ENCODE results near the gene RGP1. TPM values are rescaled to one million over a fixed set of nuclear protein-coding genes. Genes with fewer than 3 reads are reported as not detected.

The RGP1 gene
- total RNA-seq, 1 donor from 2014 or later = 36.6 TPM

DNA sequence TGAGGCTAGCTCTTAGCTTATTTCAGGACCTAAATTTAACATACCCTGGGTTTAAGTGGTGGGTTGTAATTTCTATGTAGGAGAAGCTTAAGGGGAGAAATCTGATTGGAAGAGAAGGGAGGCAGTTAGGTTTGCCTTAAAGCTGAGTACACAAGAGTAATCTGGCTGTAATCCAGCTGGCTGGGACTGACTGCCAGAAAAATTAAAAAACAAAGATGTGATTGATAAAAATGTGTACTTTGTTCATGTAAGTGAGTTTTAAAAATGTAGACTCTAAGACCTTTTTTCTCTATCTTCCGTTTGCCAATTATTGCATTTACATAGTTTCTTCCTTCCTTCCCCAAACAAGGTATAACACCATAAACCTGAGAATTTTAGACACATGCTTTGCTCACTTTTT, 22.4 kb downstream of the RGP1 start:
- no peak for DNase-seq (ENCODE audit: low spot score)

- no peak for DNase-seq (ENCODE audit: low spot score)
Observed at GRCh38 chr9:35771943-35772342, 22.9 kb downstream of the RGP1 start.

- DNase-seq (ENCODE audit: low spot score) = no peak
Observed at GRCh38 chr9:35774907-35775635, 26.0 kb downstream of the RGP1 start.

GRCh38 chr9:35776018-35776417, 26.9 kb downstream of the RGP1 start:
- DNase-seq (ENCODE audit: low spot score) = no peak

DNA sequence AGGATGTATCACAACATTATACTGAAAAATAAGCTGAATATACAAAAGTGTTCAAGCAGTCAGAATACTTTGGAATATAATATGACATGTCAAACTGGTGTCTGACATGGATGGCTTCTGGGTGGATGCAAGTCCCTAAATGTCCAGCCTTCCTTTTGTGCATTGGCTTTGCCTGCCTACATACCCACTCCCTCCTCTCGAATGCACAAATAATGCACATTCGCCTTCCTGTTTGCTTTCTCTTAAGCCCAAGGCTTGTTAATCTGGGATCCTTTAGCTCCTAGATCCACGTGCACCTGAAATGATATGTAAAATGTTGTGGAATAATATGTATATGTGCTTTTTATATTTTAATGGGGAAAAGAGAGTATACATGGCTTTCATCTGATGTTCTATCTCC, 29.4 kb downstream of the RGP1 start:
- DNase-seq (ENCODE audit: low spot score) = no peak

DNA sequence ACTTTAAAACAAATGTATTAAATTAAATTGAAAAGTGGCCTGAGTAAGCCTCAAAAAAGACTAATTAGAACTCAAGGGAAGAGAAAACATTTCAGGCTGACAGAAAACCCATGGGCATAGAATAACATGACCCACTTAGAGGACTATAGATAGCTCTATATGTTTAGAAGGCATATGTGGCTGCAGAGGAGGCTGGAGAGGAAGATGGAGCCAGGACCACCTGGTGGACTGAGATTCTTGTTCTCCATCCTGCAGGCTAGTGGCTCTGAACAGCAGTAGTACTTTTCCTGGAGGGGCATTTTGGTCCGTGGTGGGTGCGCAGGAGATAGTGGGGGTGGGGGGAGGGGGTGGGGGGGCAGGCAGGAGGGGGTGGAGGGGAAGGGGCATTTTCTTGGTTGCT, 32.0 kb downstream of the RGP1 start:
- DNase-seq (ENCODE audit: low spot score) = no peak

DNA sequence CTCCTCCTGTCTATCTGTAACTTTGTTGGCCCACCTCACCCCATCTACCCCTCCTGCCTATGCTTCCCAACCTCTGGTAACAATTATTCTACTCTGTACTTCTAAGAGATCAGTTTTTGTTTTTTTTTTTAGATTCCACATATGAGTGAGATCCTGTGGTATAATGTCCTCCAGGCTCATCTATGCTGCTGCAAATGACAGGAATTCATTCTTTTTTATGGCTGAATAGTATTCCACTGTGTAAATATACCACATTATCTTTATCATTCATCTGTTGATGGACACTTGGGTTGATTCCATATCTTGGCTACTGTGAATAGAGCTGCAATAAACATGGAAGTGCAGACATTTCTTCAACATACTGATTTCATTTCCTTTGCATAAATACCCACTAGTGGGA, 34.3 kb downstream of the RGP1 start:
- no peak for DNase-seq (ENCODE audit: low spot score)

GRCh38 chr9:35789541-35789940, 40.5 kb downstream of the RGP1 start:
- DNase-seq (ENCODE audit: low spot score) = no peak

GRCh38 chr9:35790025-35790384, 40.9 kb downstream of the RGP1 start:
- no peak for DNase-seq (ENCODE audit: low spot score)

- DNase-seq (ENCODE audit: low spot score) = peak; percentile 70
Observed at GRCh38 chr9:35790385-35791296, 41.6 kb downstream of the RGP1 start.

DNA sequence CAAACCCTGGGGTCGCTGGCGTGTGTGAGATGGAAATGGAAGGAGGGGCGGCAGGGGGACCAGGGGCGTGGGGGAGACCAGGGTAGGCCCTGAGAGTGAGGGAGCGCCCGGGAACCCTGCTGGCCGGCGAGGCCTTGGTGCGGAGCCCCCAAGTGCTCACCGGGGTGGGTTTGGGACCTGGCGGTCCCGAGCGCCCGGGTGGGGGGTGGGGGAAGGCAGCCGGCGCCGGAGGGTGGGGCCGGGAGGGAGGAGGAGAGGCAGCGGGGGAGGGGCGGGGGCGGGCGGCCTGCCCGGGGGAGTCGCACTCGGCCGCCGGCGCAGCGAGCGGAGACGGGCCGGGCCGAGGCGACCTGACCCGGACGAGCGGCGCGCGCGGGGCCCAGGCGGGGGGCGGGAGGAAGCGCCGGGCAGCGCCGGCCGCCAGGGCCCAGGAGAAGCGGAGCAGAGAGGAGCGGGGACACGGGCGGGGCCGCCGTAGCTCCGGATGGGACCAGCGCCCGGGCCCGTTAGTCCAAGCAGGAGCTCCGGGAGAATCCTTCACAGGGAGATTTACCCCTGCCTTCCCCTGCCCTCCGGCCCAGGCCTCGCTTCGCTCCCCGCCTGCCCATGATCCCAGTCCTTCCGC, 42.3 kb downstream of the RGP1 start, which contains the start of gene NPR2:
Gene NPR2, plus strand, starts transcription at position 295 of the 625 bp plus-strand sequence. CDS start 818 bp downstream, outside the sequence.
- DNase-seq (ENCODE audit: low spot score) = no peak

DNA sequence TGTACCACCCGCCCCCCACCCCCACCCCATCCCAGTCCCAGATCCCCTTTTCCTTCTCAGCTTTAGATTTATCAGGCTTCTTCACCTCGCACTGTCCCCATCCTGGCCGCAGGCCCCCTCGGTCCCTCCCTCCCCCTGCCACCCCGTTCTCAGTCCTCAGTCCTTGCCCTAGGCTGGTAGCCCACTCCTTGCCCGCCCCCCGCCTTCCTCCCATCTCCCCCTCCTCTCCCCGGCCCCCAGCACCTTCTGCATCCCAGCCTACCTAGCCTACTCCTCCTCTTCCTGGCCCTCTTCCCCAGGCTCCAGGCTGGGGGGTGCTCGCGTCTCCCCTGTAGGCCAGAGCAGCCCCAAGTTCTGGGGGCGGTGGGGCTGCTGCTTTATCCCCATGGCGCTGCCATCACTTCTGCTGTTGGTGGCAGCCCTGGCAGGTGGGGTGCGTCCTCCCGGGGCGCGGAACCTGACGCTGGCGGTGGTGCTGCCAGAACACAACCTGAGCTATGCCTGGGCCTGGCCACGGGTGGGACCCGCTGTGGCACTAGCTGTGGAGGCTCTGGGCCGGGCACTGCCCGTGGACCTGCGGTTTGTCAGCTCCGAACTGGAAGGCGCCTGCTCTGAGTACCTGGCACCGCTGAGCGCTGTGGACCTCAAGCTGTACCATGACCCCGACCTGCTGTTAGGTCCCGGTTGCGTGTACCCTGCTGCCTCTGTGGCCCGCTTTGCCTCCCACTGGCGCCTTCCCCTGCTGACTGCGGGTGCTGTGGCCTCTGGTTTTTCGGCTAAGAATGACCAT, 43.1 kb downstream of the RGP1 start:
- no peak for DNase-seq (ENCODE audit: low spot score)

DNA sequence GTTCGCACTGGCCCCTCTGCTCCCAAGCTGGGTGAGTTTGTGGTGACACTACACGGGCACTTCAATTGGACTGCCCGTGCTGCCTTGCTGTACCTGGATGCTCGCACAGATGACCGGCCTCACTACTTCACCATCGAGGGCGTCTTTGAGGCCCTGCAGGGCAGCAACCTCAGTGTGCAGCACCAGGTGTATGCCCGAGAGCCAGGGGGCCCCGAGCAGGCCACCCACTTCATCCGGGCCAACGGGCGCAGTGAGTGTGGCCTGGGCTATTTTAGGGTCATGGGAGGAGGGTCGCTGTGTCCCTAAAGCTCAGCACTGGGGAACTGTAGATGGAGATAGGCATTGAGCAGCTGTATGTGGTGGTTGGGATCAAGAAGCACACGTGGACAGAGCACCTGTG, 43.7 kb downstream of the RGP1 start:
- no peak for DNase-seq (ENCODE audit: low spot score)

GRCh38 chr9:35793461-35793860, 44.4 kb downstream of the RGP1 start:
- DNase-seq (ENCODE audit: low spot score) = no peak

DNA sequence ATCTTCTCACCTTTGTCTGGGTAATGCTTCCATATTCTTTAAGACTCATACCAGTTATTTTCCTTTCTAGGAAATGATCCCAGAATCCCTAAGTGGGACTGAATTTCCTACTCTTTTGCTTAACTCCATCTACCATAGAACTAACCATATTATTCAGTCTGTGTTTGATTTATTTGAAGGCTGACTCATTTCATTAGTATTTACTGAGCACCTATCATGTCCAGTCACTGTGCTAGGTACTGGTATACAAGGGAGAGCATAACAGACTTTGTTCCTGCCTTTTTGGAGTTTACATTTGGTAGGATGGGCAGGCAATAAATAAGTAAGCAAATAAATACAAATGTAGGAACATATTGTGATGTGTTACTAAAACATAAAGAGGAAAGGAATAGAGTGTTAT, 46.6 kb downstream of the RGP1 start:
- no peak for DNase-seq (ENCODE audit: low spot score)

- DNase-seq (ENCODE audit: low spot score) = no peak
Observed at GRCh38 chr9:35797311-35798109, 48.4 kb downstream of the RGP1 start.

- DNase-seq (ENCODE audit: low spot score) = no peak
Observed at GRCh38 chr9:35798658-35799374, 49.7 kb downstream of the RGP1 start.

GRCh38 chr9:35800530-35800929, 51.4 kb downstream of the RGP1 start:
- no peak for DNase-seq (ENCODE audit: low spot score)

- no peak for DNase-seq (ENCODE audit: low spot score)
Observed at GRCh38 chr9:35801328-35802128, 52.4 kb downstream of the RGP1 start.

Data from mucosa of gallbladder (tissue), 1 donor.